HTR-8/SVneo (cell line): ENCODE data around the gene MT2A.
A peak's percentile ranks its signal among the peaks of the same experiment; 100 is the strongest.
"Not testable (repeated sequence)": the region's sequence is repeated elsewhere in the genome, so short reads cannot be mapped to it uniquely, and the experiment has no call there.

Experiments used
- DNase-seq: peaks from one replicate; pipeline ENCODE4 v3.0.0; 2011; ENCODE audit warnings: low spot score, mixed read lengths; ENCODE audit not compliant: insufficient read length
- FAIRE-seq: peaks from 2 replicates; lab custom pipeline; 2011; peaks lifted over from hg19 to GRCh38; lab: Jason Lieb, UNC

The MT2A gene

GRCh38 chr16:56617212-56618085, 9.1 kb downstream of the MT2A start:
- FAIRE-seq, result no peak
- DNase-seq, result no peak

DNA sequence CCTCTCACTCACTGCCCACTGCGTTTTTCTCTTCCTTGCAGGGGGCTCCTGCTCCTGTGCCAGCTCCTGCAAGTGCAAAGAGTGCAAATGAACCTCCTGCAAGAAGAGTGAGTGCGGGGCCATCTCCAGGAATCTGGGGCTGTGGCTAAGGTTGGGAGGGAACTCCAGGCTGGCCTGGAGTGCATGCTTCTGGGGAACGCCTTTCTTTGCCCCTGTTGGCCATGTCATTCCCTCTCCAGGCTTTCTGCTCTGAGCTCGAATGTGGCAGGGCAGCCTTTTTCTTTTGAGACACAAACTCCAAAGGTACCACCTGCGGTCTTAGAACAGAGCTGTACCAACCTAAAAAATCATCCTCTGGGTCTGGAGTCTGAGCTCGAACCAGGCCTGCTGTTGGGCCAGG, 9.8 kb downstream of the MT2A start:
- FAIRE-seq (no peak), DNase-seq (no peak)

DNA sequence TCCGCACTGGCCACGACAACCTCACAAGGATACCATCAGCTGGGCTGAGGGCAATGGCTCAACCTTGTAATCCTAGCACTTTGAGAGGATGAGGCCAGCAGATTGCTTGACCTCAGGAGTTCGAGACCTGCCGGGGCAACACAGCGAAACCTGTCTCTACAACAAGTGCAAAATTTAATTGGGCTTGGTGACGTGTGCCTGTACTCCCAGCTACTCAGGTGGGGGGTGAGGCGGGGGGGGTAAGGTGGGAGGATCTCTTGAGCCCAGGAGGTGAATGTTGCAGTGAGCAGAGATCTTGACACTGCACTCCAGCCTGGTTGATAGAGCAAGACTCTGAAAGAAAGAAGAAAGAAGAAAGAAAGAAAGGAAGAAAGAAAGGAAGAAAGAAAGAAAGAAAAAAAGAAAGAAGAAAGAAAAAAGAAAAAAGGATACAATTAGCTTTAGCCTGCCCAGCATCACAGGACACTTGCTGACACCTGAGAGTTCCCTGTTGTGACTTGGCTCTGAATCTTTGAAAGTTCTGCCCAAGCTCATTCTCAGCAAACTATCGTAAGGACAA, 12.0 kb downstream of the MT2A start:
- FAIRE-seq (no peak), DNase-seq (no peak)

DNA sequence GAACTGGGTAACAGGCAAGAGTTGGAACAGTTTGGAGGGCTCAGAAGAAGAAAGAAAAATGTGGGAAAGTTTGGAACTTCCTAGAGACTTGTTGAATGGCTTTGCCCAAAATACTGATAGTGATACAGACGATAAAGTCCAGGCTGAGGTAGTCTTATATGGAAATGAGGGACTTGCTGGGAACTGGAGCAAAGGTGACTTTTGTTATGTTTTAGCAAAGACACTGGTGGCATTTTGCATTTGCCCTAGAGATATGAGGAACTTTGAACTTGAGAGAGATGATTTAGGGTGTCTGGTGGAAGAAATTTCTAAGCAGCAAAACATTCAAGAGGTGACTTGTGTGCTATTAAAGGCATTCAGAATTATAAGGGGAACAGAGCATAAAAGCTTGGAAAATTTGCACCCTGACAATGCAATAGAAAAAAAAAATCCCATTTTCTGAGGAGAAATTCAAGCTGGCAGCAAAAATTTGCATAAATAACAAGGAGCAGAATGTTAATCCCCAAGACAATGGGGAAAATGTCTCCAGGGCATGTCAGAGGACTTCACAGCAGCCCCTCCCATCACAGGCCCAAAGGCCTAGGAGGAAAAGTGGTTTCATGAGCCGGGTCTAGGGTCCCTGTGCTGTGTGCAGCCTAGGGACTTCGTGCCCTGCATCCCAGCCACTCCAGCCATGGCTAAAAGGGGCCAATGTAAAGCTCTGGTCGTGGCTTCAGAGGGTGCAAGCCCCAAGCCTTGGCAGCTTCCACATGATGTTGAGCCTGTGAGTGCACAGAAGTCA, 13.5 kb downstream of the MT2A start:
- FAIRE-seq, DNase-seq: not testable (repeated sequence)

DNA sequence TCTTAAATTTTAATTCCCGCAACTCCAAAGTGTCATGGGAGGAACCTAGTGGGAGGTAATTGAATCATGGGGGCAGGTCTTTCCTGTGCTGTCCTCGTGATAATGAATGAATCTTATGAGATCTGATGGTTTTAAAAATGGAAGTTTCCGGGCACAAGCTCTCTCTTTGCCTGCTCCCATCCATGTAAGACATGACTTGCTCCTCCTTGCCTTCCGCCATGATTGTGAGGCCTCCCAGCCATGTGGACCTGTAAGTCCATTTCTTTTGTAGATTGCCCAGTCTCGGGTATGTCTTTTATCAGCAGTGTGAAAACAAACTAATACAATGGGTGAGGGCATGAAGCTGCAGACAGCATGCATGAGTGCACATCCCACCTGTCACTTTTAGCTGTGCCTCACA, 14.8 kb downstream of the MT2A start:
- FAIRE-seq, DNase-seq: not testable (repeated sequence)

GRCh38 chr16:56623637-56624036, 15.3 kb downstream of the MT2A start:
- FAIRE-seq, result no peak
- DNase-seq, result no peak

DNA sequence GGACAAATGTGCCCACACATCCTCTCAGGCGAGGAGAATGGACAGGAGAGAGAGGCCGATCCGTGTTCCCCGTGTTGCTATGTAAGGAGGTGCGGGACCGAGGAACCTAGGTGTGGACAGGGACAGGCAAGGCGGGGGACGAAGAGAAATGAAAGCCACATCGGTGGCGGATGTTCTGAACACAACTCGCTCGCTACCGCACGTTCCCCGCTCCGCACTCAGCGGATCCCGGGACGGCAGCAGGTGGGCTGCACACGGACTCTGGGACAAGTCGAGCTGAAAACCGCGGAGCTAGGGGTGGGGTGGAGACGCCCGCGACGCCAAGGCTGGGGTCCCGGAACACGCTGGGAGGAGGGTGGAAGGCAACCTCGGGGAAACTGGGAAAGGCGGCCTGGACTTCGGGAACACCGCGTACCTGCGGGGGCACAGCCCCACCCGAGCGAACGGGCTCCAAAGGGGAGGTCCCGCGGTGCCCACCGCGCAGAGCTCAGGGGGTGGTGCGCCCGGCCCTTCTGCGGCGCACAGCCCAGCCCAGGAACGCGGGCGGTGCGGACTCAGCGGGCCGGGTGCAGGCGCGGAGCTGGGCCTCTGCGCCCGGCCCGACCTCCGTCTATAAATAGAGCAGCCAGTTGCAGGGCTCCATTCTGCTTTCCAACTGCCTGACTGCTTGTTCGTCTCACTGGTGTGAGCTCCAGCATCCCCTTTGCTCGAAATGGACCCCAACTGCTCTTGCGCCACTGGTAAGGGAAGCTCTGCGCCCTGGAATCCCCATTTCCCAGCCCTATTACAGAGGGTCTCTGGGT, 17.0 kb downstream of the MT2A start, which contains the start of gene MT1E:
TSS of gene MT1E (plus strand) at position 642 of the 803 bp plus-strand sequence. CDS start at position 713, 71 bp downstream.
- DNase-seq (no peak), FAIRE-seq (peak; percentile 9)

DNA sequence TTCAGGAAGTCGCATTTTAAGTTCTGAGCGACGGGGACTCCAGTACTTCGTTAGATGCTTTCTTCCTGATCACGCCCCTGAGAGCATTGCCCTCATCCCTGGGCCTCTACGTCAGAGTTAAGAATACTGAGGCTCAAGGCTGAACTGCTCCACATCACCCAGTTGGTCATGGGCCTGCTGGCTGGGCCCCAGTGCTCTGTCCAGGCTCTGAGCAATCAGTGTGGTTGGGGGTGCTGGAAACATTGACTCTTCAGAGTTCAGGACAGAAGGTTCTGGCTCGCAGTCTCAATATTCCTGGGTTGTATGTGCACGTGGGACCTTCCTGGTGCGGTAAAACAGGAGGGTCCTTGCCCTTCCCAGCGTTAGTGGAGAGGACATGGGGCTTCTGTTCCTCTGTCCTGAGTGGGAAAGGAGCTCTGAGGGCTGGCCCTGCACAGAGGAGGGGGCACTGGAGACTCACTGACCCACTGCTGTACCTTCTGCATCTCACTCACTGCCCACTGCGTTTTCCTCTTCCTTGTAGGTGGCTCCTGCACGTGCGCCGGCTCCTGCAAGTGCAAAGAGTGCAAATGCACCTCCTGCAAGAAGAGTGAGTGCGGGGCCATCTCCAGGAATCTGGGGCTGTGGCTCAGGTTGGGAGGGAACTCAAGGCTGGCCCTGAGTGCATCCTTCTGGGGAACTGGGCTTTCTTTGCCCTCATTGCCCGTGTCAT, 17.7 kb downstream of the MT2A start:
- no peak for DNase-seq
- no peak for FAIRE-seq

DNA sequence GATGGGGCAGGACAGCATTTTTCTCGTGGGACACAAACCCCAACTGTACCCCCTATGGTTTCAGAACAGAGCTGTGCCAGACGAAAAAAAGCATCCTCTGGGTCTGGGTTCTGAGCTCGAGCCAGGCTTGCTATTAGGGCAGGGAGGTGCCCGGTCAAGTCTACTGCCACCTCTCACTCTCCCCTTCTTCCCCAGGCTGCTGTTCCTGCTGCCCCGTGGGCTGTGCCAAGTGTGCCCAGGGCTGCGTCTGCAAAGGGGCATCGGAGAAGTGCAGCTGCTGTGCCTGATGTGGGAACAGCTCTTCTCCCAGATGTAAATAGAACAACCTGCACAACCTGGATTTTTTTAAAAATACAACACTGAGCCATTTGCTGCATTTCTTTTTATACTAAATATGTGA, 18.3 kb downstream of the MT2A start:
- no peak for FAIRE-seq
- no peak for DNase-seq

GRCh38 chr16:56628486-56629350, 20.3 kb downstream of the MT2A start:
- FAIRE-seq (no peak), DNase-seq (no peak)

- DNase-seq (no peak), FAIRE-seq (no peak)
These were observed 21.1 kb downstream of the MT2A start for GRCh38 chr16:56629531-56629930.

GRCh38 chr16:56630134-56630533, 21.8 kb downstream of the MT2A start:
- FAIRE-seq (no peak), DNase-seq (no peak)

DNA sequence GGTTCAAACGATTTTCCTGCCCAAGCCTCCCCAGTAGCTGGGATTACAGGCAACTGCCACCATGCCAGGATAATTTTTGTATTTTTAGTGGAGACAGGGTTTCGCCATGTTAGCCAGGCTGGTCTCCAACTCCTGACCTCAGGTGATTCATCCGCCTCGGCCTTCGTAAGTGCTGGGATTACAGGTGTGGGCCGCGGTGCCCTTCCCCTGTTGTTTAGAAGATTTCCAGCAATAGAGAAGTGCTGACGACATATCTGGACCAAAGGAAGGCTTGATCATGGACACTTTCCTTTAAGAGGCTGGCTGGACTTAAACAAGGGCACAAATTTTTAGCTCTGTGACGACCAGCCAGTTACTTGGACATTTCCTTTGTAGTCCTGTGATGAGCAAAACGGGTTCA, 22.8 kb downstream of the MT2A start:
- DNase-seq (no peak), FAIRE-seq (no peak)

- no peak for FAIRE-seq
- DNase-seq, result no peak
These were observed 23.4 kb downstream of the MT2A start for GRCh38 chr16:56631832-56632155.

DNA sequence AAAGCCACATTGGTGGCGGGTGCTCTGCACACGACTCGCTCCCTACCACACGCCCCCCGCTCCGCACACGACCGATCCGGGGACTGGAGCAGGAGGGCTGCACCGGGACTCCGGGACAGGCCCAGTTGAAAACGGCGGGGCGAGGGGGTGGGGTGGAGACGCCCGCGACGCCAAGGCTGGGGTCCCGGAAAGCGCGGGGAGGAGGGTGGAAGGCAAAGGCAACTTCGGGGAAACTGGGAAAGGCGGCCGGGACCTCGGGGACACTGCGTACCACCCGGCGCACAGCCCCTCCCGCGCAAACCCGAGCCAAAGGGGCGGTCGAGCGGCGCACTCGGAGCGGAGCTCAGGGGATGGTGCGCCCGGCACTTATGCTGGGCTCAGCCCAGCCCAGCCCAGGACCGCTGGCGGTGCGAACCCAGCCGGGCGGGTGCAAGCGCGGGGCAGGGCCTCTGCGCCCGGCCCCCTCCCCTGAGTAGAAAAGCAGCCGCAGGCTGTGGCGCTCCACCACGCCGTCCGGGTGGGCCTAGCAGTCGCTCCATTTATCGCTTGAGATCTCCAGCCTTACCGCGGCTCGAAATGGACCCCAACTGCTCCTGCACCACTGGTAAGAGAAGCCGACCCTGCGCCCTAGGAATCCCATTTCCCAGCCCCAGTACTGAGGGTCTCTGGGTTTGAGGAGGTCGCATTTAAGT, 23.9 kb downstream of the MT2A start, which contains the start of gene MT1M:
TSS of gene MT1M (plus strand) at position 504 of the 692 bp plus-strand sequence. CDS start at position 577, 73 bp downstream.
- no peak for FAIRE-seq
- DNase-seq, result no peak

DNA sequence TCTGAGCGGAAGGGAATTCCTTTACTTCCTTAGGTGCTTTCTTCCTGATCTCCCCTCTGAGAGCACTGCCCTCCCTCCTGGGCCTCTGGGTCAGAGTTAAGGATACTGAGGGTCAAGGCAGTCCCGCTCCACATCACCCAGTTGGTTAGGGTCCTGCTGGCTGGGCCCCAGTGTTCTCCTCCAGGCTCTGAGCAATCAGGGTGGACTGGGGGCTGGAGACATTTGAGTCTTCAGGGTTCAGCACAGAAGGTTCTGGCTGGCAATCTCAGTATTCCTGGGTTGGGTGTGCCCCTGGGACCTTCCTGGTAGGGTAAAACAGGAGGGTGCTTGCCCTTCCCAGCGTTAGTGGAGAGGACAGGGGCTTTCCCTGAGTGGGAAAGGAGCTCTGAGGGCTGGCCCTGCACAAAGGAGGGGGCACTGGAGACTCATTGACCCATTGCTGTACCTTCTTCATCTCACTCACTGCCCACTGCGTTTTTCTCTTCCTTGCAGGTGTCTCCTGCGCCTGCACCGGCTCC, 24.5 kb downstream of the MT2A start:
- FAIRE-seq (no peak), DNase-seq (no peak)

DNA sequence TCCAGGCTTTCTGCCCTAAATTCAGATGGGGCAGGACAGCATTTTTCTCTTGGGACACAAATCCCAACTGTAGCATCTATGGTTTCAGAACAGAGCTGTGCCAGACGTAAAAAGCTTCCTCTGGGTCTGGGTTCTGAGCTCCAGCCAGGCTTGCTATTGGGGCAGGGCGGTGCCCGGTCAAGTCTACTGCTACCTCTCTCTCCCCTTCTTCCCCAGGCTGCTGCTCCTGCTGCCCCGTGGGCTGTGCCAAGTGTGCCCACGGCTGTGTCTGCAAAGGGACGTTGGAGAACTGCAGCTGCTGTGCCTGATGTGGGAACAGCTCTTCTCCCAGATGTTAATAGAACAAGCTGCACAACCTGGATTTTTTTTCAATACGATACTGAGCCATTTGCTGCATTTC, 25.2 kb downstream of the MT2A start:
- DNase-seq (no peak), FAIRE-seq (no peak)
